GM12892 (cell line): ENCODE results near the gene TEX38.

Experiments used
- POLR2A ChIP-seq: IDR thresholded peaks from 2 replicates; pipeline ENCODE4 v1.6.1; 2011; ENCODE audit warnings: low read depth, low read length, control low read depth
- POLR2AphosphoS5 ChIP-seq: IDR thresholded peaks from 2 replicates; pipeline ENCODE4 v1.6.1; 2011; ENCODE audit warnings: low read depth, low read length, control low read depth
- TAF1 ChIP-seq: IDR thresholded peaks from 2 replicates; pipeline ENCODE4 v1.6.1; 2011; ENCODE audit warnings: low read depth, mild to moderate bottlenecking, control low read depth, low read length, borderline replicate concordance

DNA sequence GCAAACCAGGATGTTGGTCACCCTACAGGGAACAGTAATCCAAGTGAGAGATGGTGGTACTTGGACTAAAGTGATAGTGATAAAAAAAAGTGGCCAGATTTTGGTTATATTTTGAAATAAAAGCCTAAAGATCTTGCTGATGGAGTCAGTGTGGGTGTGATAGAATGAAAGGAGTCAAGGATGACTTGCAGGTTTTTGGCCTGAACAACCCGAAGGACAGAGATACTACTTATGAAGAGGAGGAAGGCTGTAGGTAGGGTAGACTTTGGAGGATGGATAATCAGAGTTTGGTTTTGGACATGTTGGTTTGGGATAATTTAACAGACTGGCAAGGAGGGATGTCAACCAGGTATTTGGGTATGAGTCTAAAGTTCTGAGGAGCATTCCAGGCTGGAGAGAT lies 1.5 kb upstream of the TEX38 start:
- TF ChIP-seq POLR2AphosphoS5 (no peak), POLR2A (no peak), TAF1 (no peak)
